ENCODE data around the gene GUCA1A.

- TF ChIP-seq CTCF (optimal IDR thresholded peaks at IDR 0.05 in 1 of 3, IDR thresholded peaks at IDR 0.05 in 1 of 3, conservative IDR thresholded peaks at IDR 0.05 in 1 of 3; ENCODE audit: extremely low read depth in 1 of 3, insufficient read depth in 2 of 3, low read length in 3 of 3) (no peak), EZH2 (IDR thresholded peaks at IDR 0.05; ENCODE audit: low read length) (no peak)
Measured at GRCh38 chr6:42226645-42227143, 53.5 kb downstream of the GUCA1A start.

Data from keratinocyte (primary cell).